Osteocyte (in vitro differentiated cells): ENCODE results near the gene GRK1. TPM values are rescaled to one million over a fixed set of nuclear protein-coding genes. Genes with fewer than 3 reads are reported as not detected.

ENCODE experiments used
- DNase-seq: peaks from one replicate; pipeline ENCODE4 v3.0.0; 2021; ENCODE audit warnings: mixed read lengths; ENCODE audit not compliant: unreplicated experiment; ENCODE audit errors: extremely low spot score
- H3K27ac Mint-ChIP-seq: one replicate; pipeline ENCODE4 v1.8.0; 2021; ENCODE audit warnings: mild to moderate bottlenecking, mixed read lengths; ENCODE audit not compliant: unreplicated experiment
- H3K27me3 Mint-ChIP-seq: one replicate; pipeline ENCODE4 v1.8.0; 2021; ENCODE audit warnings: mixed read lengths; ENCODE audit not compliant: unreplicated experiment
- H3K36me3 Mint-ChIP-seq: one replicate; pipeline ENCODE4 v1.8.0; 2021; ENCODE audit warnings: mixed read lengths; ENCODE audit not compliant: unreplicated experiment
- H3K4me1 Mint-ChIP-seq: one replicate; pipeline ENCODE4 v1.8.0; 2021; ENCODE audit warnings: mixed read lengths; ENCODE audit not compliant: unreplicated experiment
- H3K4me3 Mint-ChIP-seq: one replicate; pipeline ENCODE4 v1.8.0; 2021; ENCODE audit warnings: mild to moderate bottlenecking, moderate library complexity, mixed read lengths; ENCODE audit not compliant: unreplicated experiment
- H3K9me3 Mint-ChIP-seq: one replicate; pipeline ENCODE4 v1.8.0; 2021; ENCODE audit warnings: mixed read lengths; ENCODE audit not compliant: unreplicated experiment
- total RNA-seq: library from RNA; stranded (reverse); gene quantifications from 2 replicates; pipeline ENCODE4 v1.2.1, GENCODE V29; 2021
- TF ChIP-seq, protein P1 (sequence below): fragments of 200-600 bp; sonication (generic); IDR thresholded peaks from 2 replicates; pipeline ENCODE4 v1.5.0; 2021; ENCODE audit warnings: antibody characterized with exemption, mild to moderate bottlenecking, moderate library complexity

GRK1 gene
- total RNA-seq, 1 donor from 2014 or later = not detected

DNA sequence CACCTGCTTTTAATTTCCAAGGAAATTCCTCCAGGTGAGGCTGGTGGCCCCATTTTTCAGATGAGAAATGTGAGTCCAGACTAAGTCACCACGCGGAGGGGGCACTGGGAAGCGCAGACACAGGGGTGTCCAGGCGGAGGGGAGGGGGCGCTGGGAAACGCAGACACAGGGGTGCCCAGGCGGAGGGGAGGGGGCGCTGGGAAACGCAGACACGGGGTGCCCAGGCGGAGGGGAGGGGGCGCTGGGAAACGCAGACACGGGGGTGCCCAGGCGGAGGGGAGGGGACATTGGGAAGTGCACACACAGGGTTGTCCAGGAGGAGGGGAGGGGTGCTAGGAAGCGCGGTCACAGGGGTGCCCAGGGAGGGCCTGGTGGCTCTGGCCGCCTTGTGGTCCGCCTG, 3.5 kb downstream of the GRK1 start:
- Mint-ChIP-seq H3K4me1 (no peaks in the 10 kb centered on the region), H3K4me3 (no peak overlapping the region)
- TF ChIP-seq, protein P1, sequence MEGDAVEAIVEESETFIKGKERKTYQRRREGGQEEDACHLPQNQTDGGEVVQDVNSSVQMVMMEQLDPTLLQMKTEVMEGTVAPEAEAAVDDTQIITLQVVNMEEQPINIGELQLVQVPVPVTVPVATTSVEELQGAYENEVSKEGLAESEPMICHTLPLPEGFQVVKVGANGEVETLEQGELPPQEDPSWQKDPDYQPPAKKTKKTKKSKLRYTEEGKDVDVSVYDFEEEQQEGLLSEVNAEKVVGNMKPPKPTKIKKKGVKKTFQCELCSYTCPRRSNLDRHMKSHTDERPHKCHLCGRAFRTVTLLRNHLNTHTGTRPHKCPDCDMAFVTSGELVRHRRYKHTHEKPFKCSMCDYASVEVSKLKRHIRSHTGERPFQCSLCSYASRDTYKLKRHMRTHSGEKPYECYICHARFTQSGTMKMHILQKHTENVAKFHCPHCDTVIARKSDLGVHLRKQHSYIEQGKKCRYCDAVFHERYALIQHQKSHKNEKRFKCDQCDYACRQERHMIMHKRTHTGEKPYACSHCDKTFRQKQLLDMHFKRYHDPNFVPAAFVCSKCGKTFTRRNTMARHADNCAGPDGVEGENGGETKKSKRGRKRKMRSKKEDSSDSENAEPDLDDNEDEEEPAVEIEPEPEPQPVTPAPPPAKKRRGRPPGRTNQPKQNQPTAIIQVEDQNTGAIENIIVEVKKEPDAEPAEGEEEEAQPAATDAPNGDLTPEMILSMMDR = no peak

GRCh38 chr13:113671066-113672001, 4.3 kb downstream of the GRK1 start:
- H3K4me1 Mint-ChIP-seq = no peaks in the 10 kb centered on the region
- H3K27ac Mint-ChIP-seq = no peak overlapping the region
- H3K36me3 Mint-ChIP-seq = no peaks in the 10 kb centered on the region
- H3K4me3 Mint-ChIP-seq = no peak overlapping the region
- DNase-seq = no peak
- H3K9me3 Mint-ChIP-seq = no peaks in the 10 kb centered on the region
- H3K27me3 Mint-ChIP-seq = no peaks in the 10 kb centered on the region
- TF ChIP-seq, protein P1 = no peak

More for the DNA sequence above, 3.5 kb downstream of the GRK1 start:
- Mint-ChIP-seq H3K27ac (no peak overlapping the region), H3K27me3 (no peaks in the 10 kb centered on the region), H3K36me3 (no peaks in the 10 kb centered on the region), H3K9me3 (no peaks in the 10 kb centered on the region)
- no peak for DNase-seq

DNA sequence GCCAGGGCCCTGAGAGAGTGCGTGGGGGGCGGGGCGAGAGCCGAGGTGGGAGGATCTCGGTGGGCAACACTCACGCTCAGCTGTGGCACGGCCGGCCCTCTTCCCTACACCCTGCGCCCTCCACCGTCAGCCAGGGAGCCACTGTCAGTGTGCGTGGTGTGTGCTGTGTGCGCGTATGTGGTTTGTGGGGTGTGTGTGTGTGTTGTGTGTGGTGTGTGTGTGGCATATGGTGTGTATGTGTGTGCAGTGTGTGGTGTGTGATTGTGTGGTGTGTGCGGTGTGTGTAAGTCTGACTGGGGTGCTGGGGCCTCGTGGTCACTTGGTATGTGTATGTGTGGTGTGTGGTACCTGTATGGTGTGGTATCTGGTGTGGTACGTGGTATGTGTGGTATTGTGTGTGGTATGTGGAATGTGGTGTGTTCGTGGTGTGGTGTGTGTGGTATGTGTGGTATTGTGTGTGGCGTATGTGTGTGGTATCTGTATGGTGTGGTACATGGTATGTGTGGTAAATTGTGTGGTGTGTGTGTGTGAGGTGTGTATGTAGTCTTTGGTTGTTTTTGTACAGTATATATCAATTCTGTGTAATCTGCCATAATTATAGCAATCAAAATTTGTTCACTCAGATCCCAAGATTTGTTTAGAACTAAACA, 5.1 kb downstream of the GRK1 start:
- no peak for DNase-seq
- Mint-ChIP-seq H3K36me3 (no peaks in the 10 kb centered on the region), H3K4me1 (no peaks in the 10 kb centered on the region), H3K9me3 (no peaks in the 10 kb centered on the region), H3K4me3 (no peak overlapping the region), H3K27ac (no peak overlapping the region), H3K27me3 (no peaks in the 10 kb centered on the region)
- TF ChIP-seq, protein P1 = no peak

- no peaks in the 10 kb centered on the region for H3K27me3 Mint-ChIP-seq
- no peak overlapping the region for H3K27ac Mint-ChIP-seq
- DNase-seq = no peak
- peaks cover 3% of the 10 kb centered on the region for H3K4me1 Mint-ChIP-seq
- TF ChIP-seq, protein P1 = no peak
- no peaks in the 10 kb centered on the region for H3K36me3 Mint-ChIP-seq
- H3K9me3 Mint-ChIP-seq = no peaks in the 10 kb centered on the region
- no peak overlapping the region for H3K4me3 Mint-ChIP-seq
Measured at GRCh38 chr13:113722921-113723320, 55.9 kb downstream of the GRK1 start.

DNA sequence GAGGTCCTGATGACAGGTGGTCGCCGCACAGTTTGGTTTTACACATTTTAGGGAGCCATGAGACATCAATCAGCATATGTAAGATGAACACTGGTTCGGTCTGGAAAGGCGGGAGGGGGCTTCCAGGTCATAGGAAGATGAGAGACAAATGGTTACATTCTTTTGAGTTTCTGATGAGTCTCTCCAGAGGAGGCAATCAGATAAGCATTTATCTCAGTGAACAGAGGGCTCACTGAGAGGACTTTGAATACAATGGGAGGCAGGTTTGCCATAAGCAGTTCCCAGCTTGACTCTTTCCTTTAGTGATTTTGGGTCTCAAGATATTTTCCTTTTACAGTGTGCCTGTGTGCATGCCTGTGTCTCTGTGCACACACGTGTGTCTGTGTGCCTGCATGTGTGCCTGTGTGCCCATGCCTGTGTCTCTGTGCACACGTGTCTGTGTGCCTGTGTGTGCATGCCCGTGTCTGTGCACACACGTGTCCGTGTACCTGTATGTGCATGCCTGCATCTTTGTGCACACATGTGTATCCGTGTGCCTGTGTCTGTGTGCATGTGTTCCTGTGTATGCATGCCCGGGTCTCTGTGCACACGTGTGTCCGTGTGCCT, 56.5 kb downstream of the GRK1 start:
- TF ChIP-seq, protein P1 = no peak
- no peak overlapping the region for H3K4me3 Mint-ChIP-seq
- no peaks in the 10 kb centered on the region for H3K27me3 Mint-ChIP-seq
- no peaks in the 10 kb centered on the region for H3K9me3 Mint-ChIP-seq
- no peak overlapping the region for H3K27ac Mint-ChIP-seq
- H3K36me3 Mint-ChIP-seq = no peaks in the 10 kb centered on the region
- peaks cover 3% of the 10 kb centered on the region for H3K4me1 Mint-ChIP-seq
- DNase-seq = no peak
